ENCODE results near the gene CRACR2B. TPM values are rescaled to one million over a fixed set of nuclear protein-coding genes. Genes with fewer than 3 reads are reported as not detected.

CRACR2B gene
- 43.6 TPM for total RNA-seq
- long read RNA-seq, transcript CRACR2B-202 (9 exons, 1,578 nt), result major isoform, 6 of 99 reads
- long read RNA-seq, partial matches to known transcripts, result 20 of 99 reads
- long read RNA-seq, other reads (novel, unspliced or antisense), result 66 of 99 reads

DNA sequence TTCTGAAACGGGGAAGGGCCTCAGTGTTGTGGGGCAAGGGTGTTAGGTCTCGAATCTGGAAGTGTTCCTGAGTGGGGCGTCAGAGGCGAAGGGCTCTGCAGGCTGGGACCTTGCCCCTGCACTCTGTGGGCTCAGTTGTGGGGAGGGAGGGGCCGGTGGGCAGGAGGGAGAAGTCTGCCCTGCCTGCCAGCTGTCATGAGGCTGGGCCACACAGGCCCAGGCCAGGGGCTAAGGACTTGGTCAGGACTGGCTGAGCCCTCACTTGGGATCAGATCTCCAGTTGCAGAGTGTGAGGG lies at the start of gene CRACR2B:
Gene CRACR2B (plus strand): TSS at position 23 of the 296 bp plus-strand sequence. CDS start 689 bp downstream, outside the sequence.
- Histone ChIP-seq H3K27ac (peak within 1 kb of the TSS; percentile 86), H3K27me3 (ENCODE audit: low read depth) (no peaks in the 10 kb centered on the region), H3K36me3 (peaks cover 29% of the 10 kb centered on the region), H3K9me3 (no peaks in the 10 kb centered on the region), H3K4me3 (peak within 1 kb of the TSS; percentile 58), H3K4me1 (peaks cover 72% of the 10 kb centered on the region)
- intact Hi-C loops (cut with DNase I), result no loop called here
- TF ChIP-seq, protein P1, sequence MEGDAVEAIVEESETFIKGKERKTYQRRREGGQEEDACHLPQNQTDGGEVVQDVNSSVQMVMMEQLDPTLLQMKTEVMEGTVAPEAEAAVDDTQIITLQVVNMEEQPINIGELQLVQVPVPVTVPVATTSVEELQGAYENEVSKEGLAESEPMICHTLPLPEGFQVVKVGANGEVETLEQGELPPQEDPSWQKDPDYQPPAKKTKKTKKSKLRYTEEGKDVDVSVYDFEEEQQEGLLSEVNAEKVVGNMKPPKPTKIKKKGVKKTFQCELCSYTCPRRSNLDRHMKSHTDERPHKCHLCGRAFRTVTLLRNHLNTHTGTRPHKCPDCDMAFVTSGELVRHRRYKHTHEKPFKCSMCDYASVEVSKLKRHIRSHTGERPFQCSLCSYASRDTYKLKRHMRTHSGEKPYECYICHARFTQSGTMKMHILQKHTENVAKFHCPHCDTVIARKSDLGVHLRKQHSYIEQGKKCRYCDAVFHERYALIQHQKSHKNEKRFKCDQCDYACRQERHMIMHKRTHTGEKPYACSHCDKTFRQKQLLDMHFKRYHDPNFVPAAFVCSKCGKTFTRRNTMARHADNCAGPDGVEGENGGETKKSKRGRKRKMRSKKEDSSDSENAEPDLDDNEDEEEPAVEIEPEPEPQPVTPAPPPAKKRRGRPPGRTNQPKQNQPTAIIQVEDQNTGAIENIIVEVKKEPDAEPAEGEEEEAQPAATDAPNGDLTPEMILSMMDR (IDR thresholded peaks at IDR 0.05), result no peak
- DNase-seq (no peak), ATAC-seq (peak in 1 of 2 donors; percentile 14)

DNA sequence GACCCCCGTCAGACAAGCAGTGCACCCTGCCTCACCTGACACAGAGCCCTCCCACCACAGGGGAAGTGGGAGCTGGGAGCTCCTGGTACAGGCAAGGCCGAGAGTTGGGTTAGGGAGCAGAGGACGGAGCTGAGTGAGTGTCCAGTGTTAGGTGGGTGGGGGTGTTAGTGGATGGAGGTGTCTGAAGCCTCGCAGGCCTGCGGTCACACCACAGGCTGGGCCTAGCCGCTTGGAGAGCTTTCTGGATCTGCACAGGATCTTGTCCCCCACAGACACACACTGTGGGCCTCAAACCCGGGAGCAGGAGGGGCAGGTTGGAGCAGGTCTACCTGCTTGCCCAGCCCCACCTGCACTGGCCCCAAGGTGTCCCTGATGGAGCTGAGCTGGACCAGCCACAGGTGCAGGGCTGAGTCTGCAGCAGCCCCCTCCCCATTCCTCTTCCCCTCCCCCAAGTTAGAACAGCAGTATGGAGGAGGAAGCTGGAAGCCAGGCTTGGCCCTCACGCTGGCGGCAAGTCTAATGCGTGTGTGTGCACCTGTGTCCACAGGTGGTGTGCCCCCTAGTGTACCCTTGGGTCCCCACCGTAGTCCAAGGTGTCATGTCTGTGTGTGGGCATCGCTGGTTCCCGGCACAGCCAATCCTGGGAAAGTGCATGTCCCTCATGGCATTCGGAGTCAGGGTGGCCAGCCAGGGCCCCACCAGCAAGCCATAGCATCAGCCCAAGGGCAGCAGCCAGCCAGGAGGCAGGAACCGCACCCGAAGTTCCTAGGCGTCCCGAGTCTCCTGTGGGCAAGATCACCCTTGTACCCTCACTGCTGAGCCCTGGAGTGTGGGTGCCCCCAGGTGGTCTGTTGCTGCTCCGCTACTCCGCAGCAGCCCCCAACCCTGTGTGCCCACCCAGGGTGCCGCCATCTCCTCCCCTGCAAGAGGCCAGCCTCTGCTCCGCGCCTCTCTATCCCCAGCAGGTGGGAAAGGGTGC lies 48.5 kb upstream of the CRACR2B start:
- Histone ChIP-seq H3K4me3 (no peak overlapping the region), H3K36me3 (peaks cover 1% of the 10 kb centered on the region), H3K4me1 (peaks cover 39% of the 10 kb centered on the region), H3K27me3 (ENCODE audit: low read depth) (no peaks in the 10 kb centered on the region), H3K27ac (no peak overlapping the region), H3K9me3 (no peaks in the 10 kb centered on the region)
- DNase-seq (peak; percentile 43), ATAC-seq (no peak)
- intact Hi-C loops (cut with DNase I), result no loop called here
- TF ChIP-seq, protein P1 (IDR thresholded peaks at IDR 0.05), result no peak

DNA sequence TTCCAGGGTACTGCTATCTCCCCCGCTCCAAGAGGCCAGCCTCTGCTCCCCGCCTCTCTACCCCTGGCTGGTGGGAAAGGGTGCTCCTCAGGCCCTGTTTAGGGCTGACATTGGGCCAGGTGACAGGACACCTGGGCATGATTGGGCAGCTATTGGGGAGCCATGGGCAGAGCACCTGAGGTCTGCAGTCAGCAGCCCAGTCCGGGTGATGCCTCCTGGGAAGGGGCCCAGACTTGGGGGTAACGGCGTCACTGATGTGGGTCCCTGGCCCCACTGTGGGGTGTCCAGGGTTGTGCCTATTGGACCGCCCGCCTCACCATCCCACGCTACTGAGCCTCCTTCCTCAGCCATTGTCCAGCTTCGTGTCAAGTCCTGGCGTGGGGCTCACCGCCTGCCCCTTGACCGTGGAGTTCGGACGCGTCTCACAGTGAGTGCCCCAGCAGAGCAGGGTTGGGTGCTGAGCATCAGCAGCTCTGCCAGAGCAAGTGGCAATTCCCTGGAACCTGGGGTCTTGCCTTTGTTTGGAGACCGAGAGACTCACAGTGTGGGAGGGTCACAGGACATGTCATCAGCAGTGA lies 47.7 kb upstream of the CRACR2B start:
- intact Hi-C loops (cut with DNase I), result no loop called here

DNA sequence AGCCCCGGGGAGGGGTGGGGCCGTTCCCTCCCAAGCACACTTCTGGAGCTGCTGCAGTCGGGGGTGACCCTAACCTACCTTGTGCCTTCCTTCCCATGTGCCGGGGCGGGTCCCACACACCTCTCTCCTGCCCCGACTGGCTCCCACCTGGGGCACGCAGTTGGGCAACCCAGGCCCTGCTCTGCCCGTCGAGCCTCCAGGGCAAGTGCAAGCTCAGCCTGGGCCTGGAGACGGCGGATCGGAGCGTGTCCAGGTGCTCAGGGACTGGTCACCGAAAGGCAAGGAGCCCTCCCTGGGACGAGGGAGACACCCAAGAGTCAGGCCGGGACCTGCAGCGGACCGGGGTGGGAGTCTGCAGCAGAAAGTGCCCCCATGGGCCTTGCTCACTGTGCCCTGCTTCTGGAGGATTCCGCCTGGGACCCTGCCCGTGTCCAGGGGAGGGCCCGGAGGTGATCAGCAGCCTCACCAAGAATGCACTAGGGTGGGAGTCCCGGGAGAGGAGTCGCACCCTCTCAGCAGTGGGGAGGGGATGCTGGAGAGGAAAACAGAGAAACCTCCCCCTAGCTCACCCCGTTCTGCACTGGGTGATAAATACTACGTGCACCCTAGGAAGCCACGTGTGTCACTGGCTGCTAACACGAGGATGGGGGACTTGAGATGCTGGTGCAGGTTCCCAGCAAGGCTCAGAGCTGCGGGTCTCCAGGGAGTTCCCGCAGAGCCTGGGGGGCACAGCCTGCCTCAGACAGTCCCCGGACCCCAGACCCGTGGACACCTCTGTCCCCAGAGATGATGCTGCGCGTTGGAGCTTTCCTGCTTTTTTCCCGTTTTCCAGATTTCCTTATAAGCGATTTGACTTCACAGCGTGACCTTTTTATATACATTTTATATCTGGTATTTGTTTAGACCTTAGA lies 45.2 kb upstream of the CRACR2B start:
- peaks cover 19% of the 10 kb centered on the region for H3K4me1 ChIP-seq
- intact Hi-C loops (cut with DNase I), result no loop called here
- DNase-seq, result no peak
- H3K27me3 ChIP-seq (ENCODE audit: low read depth), result no peaks in the 10 kb centered on the region
- no peaks in the 10 kb centered on the region for H3K36me3 ChIP-seq
- no peak overlapping the region for H3K4me3 ChIP-seq
- TF ChIP-seq, protein P1 (IDR thresholded peaks at IDR 0.05), result no peak
- no peak for ATAC-seq
- no peaks in the 10 kb centered on the region for H3K9me3 ChIP-seq
- no peak overlapping the region for H3K27ac ChIP-seq

More for the DNA sequence above, 47.7 kb upstream of the CRACR2B start:
- H3K36me3 ChIP-seq, result no peaks in the 10 kb centered on the region
- ATAC-seq (no peak), DNase-seq (no peak)
- H3K4me1 ChIP-seq, result peaks cover 36% of the 10 kb centered on the region
- no peak overlapping the region for H3K4me3 ChIP-seq
- H3K27ac ChIP-seq, result no peak overlapping the region
- H3K9me3 ChIP-seq, result no peaks in the 10 kb centered on the region
- TF ChIP-seq, protein P1 (IDR thresholded peaks at IDR 0.05), result no peak
- no peaks in the 10 kb centered on the region for H3K27me3 ChIP-seq (ENCODE audit: low read depth)

DNA sequence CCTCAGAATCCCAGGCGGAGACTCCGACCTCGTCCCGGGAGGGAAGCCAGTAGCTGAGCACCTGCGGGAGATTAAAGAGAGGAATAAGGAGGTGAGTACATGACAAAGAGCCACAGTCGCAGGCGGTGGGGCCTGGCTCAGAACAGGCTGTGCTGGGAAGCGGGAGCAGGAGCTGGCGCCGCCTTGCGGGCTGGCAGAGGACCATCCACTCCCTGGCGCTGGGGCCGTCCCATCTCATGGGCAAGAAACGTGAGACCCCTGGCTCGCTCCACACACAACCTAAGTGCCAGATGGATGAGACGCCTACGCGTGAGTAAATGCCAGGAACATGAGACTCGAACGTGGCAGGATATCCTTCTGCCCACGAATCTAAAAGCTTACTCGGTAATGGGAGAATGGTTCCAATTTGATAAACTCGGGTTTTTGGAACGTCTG lies 44.1 kb upstream of the CRACR2B start:
- Histone ChIP-seq H3K4me3 (no peak overlapping the region), H3K4me1 (peaks cover 12% of the 10 kb centered on the region), H3K27me3 (ENCODE audit: low read depth) (peaks cover 3% of the 10 kb centered on the region), H3K36me3 (no peaks in the 10 kb centered on the region), H3K9me3 (no peaks in the 10 kb centered on the region), H3K27ac (no peak overlapping the region)
- intact Hi-C loops (cut with DNase I), result no loop called here
- ATAC-seq, result peak; percentile 88 to 93
- DNase-seq, result peak; percentile 89
- TF ChIP-seq, protein P1 (IDR thresholded peaks at IDR 0.05), result peak; percentile 64

Measured in lower lobe of right lung (tissue), 2 donors.